Measurements from ENCODE around the gene ARHGAP22. TPM values are rescaled to one million over a fixed set of nuclear protein-coding genes. Genes with fewer than 3 reads are reported as not detected.
A peak's percentile ranks its signal among the peaks of the same experiment; 100 is the strongest.

ARHGAP22 gene
- total RNA-seq, 1 donor from 2014 or later = 2.0 TPM

- Histone ChIP-seq H3K4me1 (no peaks in the 10 kb centered on the region), H3K4me3 (no peak overlapping the region), H3K27ac (no peak overlapping the region), H3K27me3 (no peaks in the 10 kb centered on the region), H3K9me3 (no peaks in the 10 kb centered on the region), H3K36me3 (no peaks in the 10 kb centered on the region)
- DNase-seq (ENCODE audit: low spot score in 2 of 2) = no peak
- intact Hi-C loops (cut with DNase I) = no loop called here
- no peak for TF ChIP-seq CTCF (IDR thresholded peaks at IDR 0.05)
Measured at GRCh38 chr10:48627984-48628609, 23.2 kb upstream of the ARHGAP22 start.

GRCh38 chr10:48626986-48627731 is 22.3 kb upstream of the ARHGAP22 start:
- H3K9me3 ChIP-seq = no peaks in the 10 kb centered on the region
- no peak overlapping the region for H3K4me3 ChIP-seq
- no peak for TF ChIP-seq CTCF (IDR thresholded peaks at IDR 0.05)
- intact Hi-C loops (cut with DNase I) = no loop called here
- H3K36me3 ChIP-seq = no peaks in the 10 kb centered on the region
- no peaks in the 10 kb centered on the region for H3K4me1 ChIP-seq
- H3K27me3 ChIP-seq = no peaks in the 10 kb centered on the region
- no peak for DNase-seq (ENCODE audit: low spot score in 2 of 2)
- H3K27ac ChIP-seq = no peak overlapping the region

- no peaks in the 10 kb centered on the region for H3K36me3 ChIP-seq
- TF ChIP-seq CTCF (IDR thresholded peaks at IDR 0.05) = no peak
- H3K4me3 ChIP-seq = no peak overlapping the region
- DNase-seq (ENCODE audit: low spot score in 2 of 2) = no peak
- H3K9me3 ChIP-seq = no peaks in the 10 kb centered on the region
- intact Hi-C loops (cut with DNase I) = no loop called here
- no peaks in the 10 kb centered on the region for H3K4me1 ChIP-seq
- no peaks in the 10 kb centered on the region for H3K27me3 ChIP-seq
- H3K27ac ChIP-seq = no peak overlapping the region
Measured at GRCh38 chr10:48626447-48626846, 21.6 kb upstream of the ARHGAP22 start.

- Histone ChIP-seq H3K36me3 (no peaks in the 10 kb centered on the region), H3K27ac (no peak overlapping the region), H3K4me3 (no peak overlapping the region), H3K27me3 (no peaks in the 10 kb centered on the region), H3K4me1 (no peaks in the 10 kb centered on the region), H3K9me3 (no peaks in the 10 kb centered on the region)
- intact Hi-C loops (cut with DNase I) = no loop called here
- DNase-seq (ENCODE audit: low spot score in 2 of 2) = no peak
- TF ChIP-seq CTCF (IDR thresholded peaks at IDR 0.05) = no peak
Measured at GRCh38 chr10:48625826-48626134, 20.9 kb upstream of the ARHGAP22 start.

GRCh38 chr10:48623607-48624132 is 18.8 kb upstream of the ARHGAP22 start:
- Histone ChIP-seq H3K4me3 (no peak overlapping the region), H3K27me3 (no peaks in the 10 kb centered on the region), H3K9me3 (no peaks in the 10 kb centered on the region), H3K27ac (peak overlapping the region in 1 of 2 donors; percentile 31), H3K36me3 (no peaks in the 10 kb centered on the region), H3K4me1 (no peaks in the 10 kb centered on the region)
- peak in 1 of 2 donors; percentile 59 for DNase-seq (ENCODE audit: low spot score in 2 of 2)
- intact Hi-C loops (cut with DNase I) = no loop called here
- no peak for TF ChIP-seq CTCF (IDR thresholded peaks at IDR 0.05)

All from ascending aorta (tissue), 2 donors.